Small intestine (tissue), 7 donors: ENCODE measurements around the gene TPD52L1. TPM values are rescaled to one million over a fixed set of nuclear protein-coding genes. Genes with fewer than 3 reads are reported as not detected.

Experiments used
- DNase-seq, 2 donors: peaks; one replicate each; pipeline versions ENCODE4 v3.0.0 to v3.0.0-alpha.2; 2013
- FAIRE-seq: peaks from 2 replicates; lab custom pipeline; 2012; peaks lifted over from hg19 to GRCh38; lab: Jason Lieb, UNC
- H3K27ac ChIP-seq, 3 donors: one replicate each; pipeline ENCODE4 v1.5.1; 2013; ENCODE audit warnings: low read length in 2 of 3, mild to moderate bottlenecking in 2 of 3, control low read depth in 1 of 3, inconsistent platforms in 1 of 3, low read depth in 1 of 3, moderate library complexity in 1 of 3
- H3K27me3 ChIP-seq, 3 donors: one replicate each; pipeline ENCODE4 v1.6.1; 2013; ENCODE audit warnings: low read length in 3 of 3, inconsistent platforms in 1 of 3; ENCODE audit not compliant: control insufficient read depth in 3 of 3, insufficient read depth in 3 of 3
- H3K36me3 ChIP-seq, 3 donors: one replicate each; pipeline ENCODE4 v1.6.1; 2013; ENCODE audit warnings: low read length in 3 of 3, inconsistent platforms in 1 of 3, low read depth in 1 of 3, mild to moderate bottlenecking in 1 of 3, moderate library complexity in 1 of 3; ENCODE audit not compliant: control insufficient read depth in 3 of 3, insufficient read depth in 2 of 3
- H3K4me1 ChIP-seq, 3 donors: one replicate each; pipeline ENCODE4 v1.6.1; 2013; ENCODE audit warnings: low read length in 2 of 3, inconsistent platforms in 1 of 3, low read depth in 1 of 3, mild to moderate bottlenecking in 1 of 3, moderate library complexity in 1 of 3; ENCODE audit not compliant: control insufficient read depth in 3 of 3, insufficient read depth in 2 of 3
- H3K4me3 ChIP-seq, 3 donors: one replicate each; pipeline ENCODE4 v1.5.1; 2013; ENCODE audit warnings: low read length in 3 of 3, control low read depth in 1 of 3, inconsistent platforms in 1 of 3, low read depth in 1 of 3, mild to moderate bottlenecking in 1 of 3, moderate library complexity in 1 of 3
- H3K9me3 ChIP-seq, 2 donors: one replicate each; pipeline ENCODE4 v1.6.1; 2013; ENCODE audit warnings: low read depth in 1 of 2, low read length in 1 of 2; ENCODE audit not compliant: control insufficient read depth in 2 of 2, insufficient read depth in 1 of 2
- WGBS, 3 donors: extraction: QIAGEN DNeasy Blood & Tissue Kit; methylation state at CpG; one replicate each; pipeline ENCODE4 v1.1.7; 2013; 5-methylcytosine and 5-hydroxymethylcytosine counted together
- polyA plus RNA-seq, 4 donors: library from polyadenylated mRNA; stranded (reverse) in 3 of 4; unstranded in 1 of 4; fragments of 200-250 nt in 3 of 4; fragments of 120-200 nt in 1 of 4; gene quantifications; one replicate each; pipeline versions ENCODE4 v1.2.1 to v1.2.3, GENCODE V29; 2013
- donor health status: healthy with polysubstance abuse.
- donor health status: control.
- donor health status: control.
- donor health status: Bipolar disorder and iron deficiency.
- donor health status: healthy.

TPD52L1 gene
- polyA plus RNA-seq, 4 donors: 10.8 to 179 (median 30.7) TPM

GRCh38 chr6:125189494-125189893 lies 35.9 kb downstream of the TPD52L1 start:
- Histone ChIP-seq H3K27me3 (no peaks in the 10 kb centered on the region), H3K9me3 (no peaks in the 10 kb centered on the region), H3K4me1 (peaks cover 0 to 4% (median 2%) of the 10 kb centered on the region in 3 donors), H3K36me3 (no peaks in the 10 kb centered on the region), H3K27ac (no peak overlapping the region), H3K4me3 (no peak overlapping the region)
- DNase-seq (no peak), FAIRE-seq (no peak)
- WGBS, 3 donors: 6 to 39% (median 16%) methylated on average over 1 of the region's 1 CpG

GRCh38 chr6:125190667-125191066 lies 37.1 kb downstream of the TPD52L1 start:
- no peaks in the 10 kb centered on the region for H3K9me3 ChIP-seq
- peaks cover 0 to 5% (median 4%) of the 10 kb centered on the region in 3 donors for H3K4me1 ChIP-seq
- no peaks in the 10 kb centered on the region for H3K27me3 ChIP-seq
- H3K4me3 ChIP-seq: no peak overlapping the region
- FAIRE-seq: no peak
- H3K27ac ChIP-seq: no peak overlapping the region
- no peaks in the 10 kb centered on the region for H3K36me3 ChIP-seq
- WGBS, 3 donors: 94 to 96% (median 96%) methylated on average over 4 of the region's 4 CpGs
- no peak for DNase-seq

GRCh38 chr6:125191916-125192609 lies 38.5 kb downstream of the TPD52L1 start:
- no peak for FAIRE-seq
- Histone ChIP-seq H3K27ac (no peak overlapping the region), H3K9me3 (no peaks in the 10 kb centered on the region), H3K4me1 (peaks cover 4 to 5% (median 4%) of the 10 kb centered on the region in 3 donors), H3K36me3 (no peaks in the 10 kb centered on the region), H3K27me3 (no peaks in the 10 kb centered on the region), H3K4me3 (no peak overlapping the region)
- 54 to 64% (median 55%) methylated on average over 5 of the region's 5 CpGs for WGBS, 3 donors
- peak; percentile 74 to 78 for DNase-seq

GRCh38 chr6:125192610-125192930 lies 39.0 kb downstream of the TPD52L1 start:
- 94 to 99% (median 96%) methylated on average over 5 of the region's 5 CpGs for WGBS, 3 donors

GRCh38 chr6:125193208-125193607 lies 39.6 kb downstream of the TPD52L1 start:
- Histone ChIP-seq H3K27me3 (no peaks in the 10 kb centered on the region), H3K4me3 (no peak overlapping the region), H3K27ac (no peak overlapping the region), H3K4me1 (peaks cover 4 to 16% (median 11%) of the 10 kb centered on the region in 3 donors), H3K9me3 (no peaks in the 10 kb centered on the region), H3K36me3 (no peaks in the 10 kb centered on the region)
- FAIRE-seq (no peak), DNase-seq (peak in 1 of 2 donors; percentile 38)
- 52 to 76% (median 66%) methylated on average over 2 of the region's 2 CpGs for WGBS, 3 donors

More at GRCh38 chr6:125192610-125192930, 39.0 kb downstream of the TPD52L1 start:
- H3K27ac ChIP-seq: no peak overlapping the region
- no peaks in the 10 kb centered on the region for H3K27me3 ChIP-seq
- H3K9me3 ChIP-seq: no peaks in the 10 kb centered on the region
- no peak for FAIRE-seq
- no peaks in the 10 kb centered on the region for H3K36me3 ChIP-seq
- DNase-seq: no peak
- no peak overlapping the region for H3K4me3 ChIP-seq
- H3K4me1 ChIP-seq: peaks cover 4 to 9% (median 8%) of the 10 kb centered on the region in 3 donors

GRCh38 chr6:125194941-125195340 lies 41.4 kb downstream of the TPD52L1 start:
- no peak for FAIRE-seq

GRCh38 chr6:125195526-125195925 lies 42.0 kb downstream of the TPD52L1 start:
- DNase-seq: no peak
- H3K9me3 ChIP-seq: no peaks in the 10 kb centered on the region
- no peak overlapping the region for H3K27ac ChIP-seq
- H3K27me3 ChIP-seq: no peaks in the 10 kb centered on the region
- no peak for FAIRE-seq
- H3K36me3 ChIP-seq: no peaks in the 10 kb centered on the region
- no peak overlapping the region for H3K4me3 ChIP-seq
- peaks cover 5 to 18% (median 14%) of the 10 kb centered on the region in 3 donors for H3K4me1 ChIP-seq
- WGBS, 3 donors: 96 to 99% (median 96%) methylated on average over 3 of the region's 3 CpGs

More at GRCh38 chr6:125194941-125195340, 41.4 kb downstream of the TPD52L1 start:
- no peak for DNase-seq
- H3K4me1 ChIP-seq: peaks cover 5 to 18% (median 14%) of the 10 kb centered on the region in 3 donors
- no peak overlapping the region for H3K4me3 ChIP-seq
- H3K27ac ChIP-seq: no peak overlapping the region
- H3K36me3 ChIP-seq: no peaks in the 10 kb centered on the region
- no peaks in the 10 kb centered on the region for H3K27me3 ChIP-seq
- no peaks in the 10 kb centered on the region for H3K9me3 ChIP-seq

GRCh38 chr6:125196613-125197012 lies 43.0 kb downstream of the TPD52L1 start:
- no peak overlapping the region for H3K4me3 ChIP-seq
- H3K27me3 ChIP-seq: no peaks in the 10 kb centered on the region
- DNase-seq (no peak), FAIRE-seq (no peak)
- 66 to 72% (median 71%) methylated on average over 3 of the region's 3 CpGs for WGBS, 3 donors
- no peaks in the 10 kb centered on the region for H3K36me3 ChIP-seq
- no peaks in the 10 kb centered on the region for H3K9me3 ChIP-seq
- H3K27ac ChIP-seq: no peak overlapping the region
- peaks cover 5 to 21% (median 14%) of the 10 kb centered on the region in 3 donors for H3K4me1 ChIP-seq
